ENCODE results near the gene CAP2.

CAP2 gene

GRCh38 chr6:17486680-17487079 lies 93.3 kb downstream of the CAP2 start:
- no peak overlapping the region for H3K4me3 ChIP-seq (ENCODE audit: low read length)
- no peak for TF ChIP-seq CTCF (conservative IDR thresholded peaks at IDR 0.05; ENCODE audit: low read depth, low read length)

GRCh38 chr6:17490724-17491123 lies 97.3 kb downstream of the CAP2 start:
- no peak overlapping the region for H3K4me3 ChIP-seq (ENCODE audit: low read length)
- DNase-seq (ENCODE audit: low read depth): no peak
- no peak for TF ChIP-seq CTCF (conservative IDR thresholded peaks at IDR 0.05; ENCODE audit: low read depth, low read length)

More at GRCh38 chr6:17486680-17487079, 93.3 kb downstream of the CAP2 start:
- no peak for DNase-seq (ENCODE audit: low read depth)

DNA sequence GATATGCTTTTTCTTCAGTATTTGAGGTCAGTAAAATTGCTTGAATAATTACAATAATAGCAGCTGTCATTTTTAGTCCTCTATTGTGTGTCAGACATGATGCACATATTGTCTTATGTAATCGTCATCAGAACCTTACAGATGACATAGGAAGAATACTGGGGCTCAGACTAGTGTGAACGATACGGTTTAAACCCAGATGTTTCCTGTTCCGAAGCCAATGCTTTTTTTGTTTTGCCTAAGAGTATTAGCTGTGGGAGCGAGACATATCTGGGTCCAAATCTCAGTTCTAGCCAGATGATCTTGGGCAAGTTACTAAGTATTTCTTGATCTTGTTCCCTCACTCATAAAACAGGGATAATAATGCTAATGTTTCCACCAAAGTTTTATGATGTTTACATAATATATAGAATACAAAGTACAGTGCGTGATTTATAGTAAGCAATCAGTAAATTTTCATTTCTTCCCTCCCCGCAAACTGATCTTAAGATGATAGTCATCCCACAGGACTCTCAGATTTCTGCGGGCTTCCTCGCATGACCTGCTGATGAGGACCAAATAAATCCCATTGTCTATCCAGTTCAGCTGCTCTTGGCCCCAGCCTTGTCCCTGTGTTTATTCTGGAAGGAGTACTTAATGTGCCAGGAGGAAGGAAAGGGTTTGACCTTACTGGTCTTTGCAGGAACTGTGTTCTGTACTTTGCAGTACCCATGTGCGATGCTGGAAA lies 98.2 kb downstream of the CAP2 start:
- no peak for TF ChIP-seq CTCF (conservative IDR thresholded peaks at IDR 0.05; ENCODE audit: low read depth, low read length)
- DNase-seq (ENCODE audit: low read depth): no peak
- no peak overlapping the region for H3K4me3 ChIP-seq (ENCODE audit: low read length)

DNA sequence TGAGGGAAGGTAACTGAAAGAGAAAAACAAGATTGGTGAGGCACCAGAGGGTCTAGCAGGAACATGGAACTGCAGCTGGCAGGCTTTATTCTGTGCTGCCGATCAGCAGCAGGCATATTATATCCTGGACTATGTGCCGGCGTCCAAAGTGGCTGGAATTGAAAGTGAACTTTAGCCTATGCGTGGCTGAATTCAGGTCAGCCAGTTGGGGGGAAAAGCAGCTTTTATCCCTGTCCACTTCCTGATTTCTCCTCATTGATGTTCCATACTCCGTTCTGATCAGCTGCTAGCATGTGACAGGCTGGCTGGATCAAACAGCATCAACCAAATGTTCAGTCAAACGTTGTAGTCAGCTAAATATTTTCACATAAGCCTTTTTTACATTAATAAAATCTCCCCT lies 99.0 kb downstream of the CAP2 start:
- H3K4me3 ChIP-seq (ENCODE audit: low read length): no peak overlapping the region
- DNase-seq (ENCODE audit: low read depth): no peak
- TF ChIP-seq CTCF (conservative IDR thresholded peaks at IDR 0.05; ENCODE audit: low read depth, low read length): no peak

DNA sequence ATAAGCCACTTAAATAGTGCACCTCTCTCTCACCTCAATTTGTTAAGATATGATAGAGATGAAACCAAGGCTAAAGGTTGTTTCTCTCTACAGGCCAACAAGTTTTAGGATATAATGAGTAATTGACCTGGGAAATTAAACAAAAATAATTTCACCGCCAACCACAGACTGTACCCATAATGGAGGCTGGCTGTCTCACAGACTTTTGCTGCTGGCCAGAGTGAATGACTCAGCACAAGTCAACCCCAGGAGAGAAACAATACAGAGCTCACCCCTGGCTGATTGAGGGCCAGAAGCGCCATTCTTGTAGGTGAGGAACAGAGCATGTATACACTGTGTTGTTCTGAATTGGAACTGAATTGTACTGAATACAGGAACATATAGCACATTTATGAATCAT lies 99.9 kb downstream of the CAP2 start:
- no peak for DNase-seq (ENCODE audit: low read depth)
- H3K4me3 ChIP-seq (ENCODE audit: low read length): no peak overlapping the region
- TF ChIP-seq CTCF (conservative IDR thresholded peaks at IDR 0.05; ENCODE audit: low read depth, low read length): no peak

DNA sequence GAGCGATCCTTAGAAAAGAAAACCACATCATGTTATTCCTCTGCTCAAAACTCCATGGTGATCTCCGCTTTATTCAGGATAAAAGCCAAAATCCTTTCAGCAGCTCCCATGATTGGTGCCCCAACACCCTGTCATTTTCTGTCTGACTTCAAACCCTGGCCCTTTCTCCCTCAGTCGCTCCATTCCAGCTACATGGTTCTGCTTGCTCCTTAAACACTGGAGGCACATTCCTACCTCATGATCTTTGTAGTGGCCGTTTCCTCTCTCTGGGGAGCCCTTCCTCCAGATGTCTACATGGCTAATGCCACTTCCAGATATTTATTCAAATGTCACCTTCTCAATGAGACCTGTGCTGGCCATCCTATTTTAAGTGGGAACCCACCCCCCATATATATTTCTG lies 100.8 kb downstream of the CAP2 start:
- DNase-seq (ENCODE audit: low read depth): no peak
- no peak for TF ChIP-seq CTCF (conservative IDR thresholded peaks at IDR 0.05; ENCODE audit: low read depth, low read length)
- H3K4me3 ChIP-seq (ENCODE audit: low read length): no peak overlapping the region

DNA sequence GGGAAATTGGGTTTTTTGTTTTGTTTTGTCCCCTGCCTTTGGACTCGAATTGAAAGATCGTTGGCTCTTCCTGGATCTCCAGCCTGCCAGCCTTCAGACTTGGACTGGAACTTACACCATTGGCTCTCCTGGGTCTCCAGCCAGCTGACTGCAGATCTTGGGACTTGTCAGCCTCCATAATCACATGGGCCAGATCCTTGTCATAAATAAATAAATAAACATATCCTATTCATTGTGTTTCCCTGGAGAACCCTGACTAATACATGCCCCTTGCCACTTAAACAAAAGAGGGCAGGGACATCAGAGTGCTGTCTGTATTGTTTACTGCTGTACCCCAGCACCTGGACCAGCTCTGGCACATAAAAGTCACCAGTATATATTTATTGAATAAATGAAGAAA lies 101.5 kb downstream of the CAP2 start:
- no peak overlapping the region for H3K4me3 ChIP-seq (ENCODE audit: low read length)
- no peak for TF ChIP-seq CTCF (conservative IDR thresholded peaks at IDR 0.05; ENCODE audit: low read depth, low read length)
- no peak for DNase-seq (ENCODE audit: low read depth)

All from retinal pigment epithelial cell (primary cell).